BLaER1 (cell line): ENCODE measurements around the gene SNCA.
A peak's percentile ranks its signal among the peaks of the same experiment; 100 is the strongest.

Experiments
- H3K27ac ChIP-seq: shearing (Covaris generic); formaldehyde crosslinking; 2 replicates; pipeline ENCODE4 v1.8.1; 2022
- H3K27me3 ChIP-seq: shearing (Covaris generic); formaldehyde crosslinking; 2 replicates; pipeline ENCODE4 v1.8.1; 2022
- H3K36me3 ChIP-seq: shearing (Covaris generic); formaldehyde crosslinking; 2 replicates; pipeline ENCODE4 v1.8.1; 2022
- H3K4me1 ChIP-seq: shearing (Covaris generic); formaldehyde crosslinking; 2 replicates; pipeline ENCODE4 v1.8.1; 2022
- H3K4me2 ChIP-seq: shearing (Covaris generic); formaldehyde crosslinking; 2 replicates; pipeline ENCODE4 v1.8.1; 2022
- H3K4me3 ChIP-seq: shearing (Covaris generic); formaldehyde crosslinking; 2 replicates; pipeline ENCODE4 v1.8.1; 2022
- H3K9ac ChIP-seq: shearing (Covaris generic); formaldehyde crosslinking; 2 replicates; pipeline ENCODE4 v1.8.1; 2022
- H3K9me3 ChIP-seq: shearing (Covaris generic); formaldehyde crosslinking; 2 replicates; pipeline ENCODE4 v1.8.1; 2022
- H4K20me1 ChIP-seq: shearing (Covaris generic); formaldehyde crosslinking; 2 replicates; pipeline ENCODE4 v1.8.1; 2022
- Cebpa-rat ChIP-seq: shearing (Covaris generic); IDR thresholded peaks from 2 replicates; pipeline ENCODE4 v1.8.1; 2022

SNCA gene

DNA sequence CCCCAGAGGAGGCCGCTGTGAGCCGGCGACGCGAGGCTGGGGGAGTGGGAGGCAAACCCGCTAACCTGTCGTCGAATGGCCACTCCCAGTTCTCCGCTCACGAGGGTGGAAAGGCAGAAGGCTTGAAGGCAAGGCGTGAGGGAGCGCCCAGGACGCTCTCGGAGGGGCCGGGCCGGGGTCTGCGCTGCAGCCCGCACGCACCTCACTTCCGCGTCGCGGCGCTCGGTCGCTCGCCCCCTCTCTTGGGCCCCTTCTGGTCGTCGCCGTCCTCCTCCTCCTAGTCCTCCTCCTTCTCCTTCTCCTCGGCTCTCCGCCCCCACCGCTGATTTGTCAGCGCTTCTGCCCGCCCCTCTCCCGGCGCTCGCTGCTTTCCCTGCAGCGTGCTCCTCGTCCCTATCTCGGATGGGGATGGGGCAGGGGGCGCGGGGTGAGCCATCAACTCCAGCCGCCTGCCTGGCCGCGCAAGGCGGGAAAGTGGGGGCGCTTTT, at the start of gene SNCA:
Gene SNCA (minus strand): TSS at position 265 of the 488 bp plus-strand sequence. CDS start 1,494 bp downstream, outside the sequence.
- Histone ChIP-seq H3K27me3 (no peaks in the 10 kb centered on the region), H3K4me3 (peak within 1 kb of the TSS; percentile 78), H4K20me1 (no peaks in the 10 kb centered on the region), H3K27ac (peak within 1 kb of the TSS; percentile 82), H3K36me3 (peaks cover 13% of the 10 kb centered on the region), H3K4me2 (peak within 1 kb of the TSS; percentile 94), H3K4me1 (peaks cover 26% of the 10 kb centered on the region), H3K9me3 (no peaks in the 10 kb centered on the region), H3K9ac (peak within 1 kb of the TSS; percentile 81)
- TF ChIP-seq Cebpa-rat = no peak

DNA sequence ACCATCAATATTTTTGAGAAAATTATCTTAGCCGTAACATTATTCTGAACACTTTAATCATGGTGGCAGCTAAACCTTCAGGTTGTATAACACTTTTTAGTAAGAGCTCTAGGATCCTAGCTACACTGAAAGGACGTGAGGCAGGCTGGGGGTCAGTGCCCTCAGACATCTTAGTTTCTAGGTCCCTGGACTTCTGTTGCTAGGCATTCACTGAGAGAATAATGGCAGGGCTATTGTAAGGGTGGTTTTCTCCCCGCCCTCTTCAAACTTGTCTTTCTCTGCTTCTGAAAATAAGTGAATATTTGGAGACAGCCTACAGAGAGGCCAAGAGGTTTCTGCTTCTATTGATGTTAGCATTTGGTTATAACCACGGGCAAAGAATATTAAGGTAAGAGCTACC, 42.3 kb upstream of the SNCA start:
- no peak for TF ChIP-seq Cebpa-rat
- H3K27me3 ChIP-seq = no peaks in the 10 kb centered on the region
- H3K27ac ChIP-seq = no peak overlapping the region
- no peak overlapping the region for H3K4me2 ChIP-seq
- H3K9me3 ChIP-seq = no peaks in the 10 kb centered on the region
- no peak overlapping the region for H3K4me3 ChIP-seq
- H3K4me1 ChIP-seq = no peaks in the 10 kb centered on the region
- H3K36me3 ChIP-seq = no peaks in the 10 kb centered on the region
- H4K20me1 ChIP-seq = no peaks in the 10 kb centered on the region
- H3K9ac ChIP-seq = no peak overlapping the region

DNA sequence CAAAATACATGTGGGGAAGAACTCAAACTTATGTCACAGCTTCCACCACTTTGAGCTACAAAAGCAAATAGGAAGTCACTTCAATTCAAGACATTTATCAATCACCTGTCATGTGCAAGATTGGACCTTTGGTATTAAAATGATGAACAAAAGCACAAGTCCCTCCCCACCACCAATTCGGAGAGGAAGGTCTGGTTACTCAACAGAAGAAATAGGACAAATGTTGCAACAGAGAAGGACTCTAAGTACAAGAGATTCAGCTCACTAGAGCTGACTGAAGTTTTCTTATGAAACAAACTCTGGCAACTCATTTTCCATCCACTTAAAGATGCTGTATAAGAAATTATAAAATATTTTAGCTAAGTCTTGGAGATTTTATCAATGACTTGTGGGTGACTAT, 41.6 kb upstream of the SNCA start:
- Histone ChIP-seq H3K36me3 (no peaks in the 10 kb centered on the region), H3K27me3 (no peaks in the 10 kb centered on the region), H3K27ac (no peak overlapping the region), H3K9me3 (no peaks in the 10 kb centered on the region), H3K4me3 (no peak overlapping the region), H3K9ac (no peak overlapping the region), H4K20me1 (no peaks in the 10 kb centered on the region), H3K4me1 (no peaks in the 10 kb centered on the region), H3K4me2 (no peak overlapping the region)
- TF ChIP-seq Cebpa-rat = no peak

DNA sequence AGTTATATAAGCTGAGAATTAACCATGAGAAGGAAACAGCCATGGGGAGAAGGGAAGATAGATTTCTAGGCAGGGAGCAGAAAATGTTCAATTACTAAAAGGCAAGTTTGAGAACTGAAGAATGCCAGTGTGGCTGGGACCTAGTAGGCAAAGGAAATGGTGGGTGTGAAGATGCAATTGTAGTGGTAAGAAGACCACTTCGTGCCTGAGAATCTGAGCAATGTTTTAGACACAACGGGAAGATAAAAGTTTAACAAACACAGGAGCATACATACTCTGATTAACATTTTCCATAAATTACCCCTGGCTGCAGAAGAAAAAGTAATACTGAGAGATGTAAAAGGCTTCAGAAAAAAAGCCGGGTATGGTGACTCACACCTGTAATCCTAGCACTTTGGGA, 39.6 kb upstream of the SNCA start:
- Histone ChIP-seq H3K4me3 (no peak overlapping the region), H3K9me3 (no peaks in the 10 kb centered on the region), H3K4me2 (no peak overlapping the region), H3K9ac (no peak overlapping the region), H3K4me1 (no peaks in the 10 kb centered on the region), H3K36me3 (no peaks in the 10 kb centered on the region), H4K20me1 (no peaks in the 10 kb centered on the region), H3K27me3 (no peaks in the 10 kb centered on the region), H3K27ac (no peak overlapping the region)
- no peak for TF ChIP-seq Cebpa-rat

DNA sequence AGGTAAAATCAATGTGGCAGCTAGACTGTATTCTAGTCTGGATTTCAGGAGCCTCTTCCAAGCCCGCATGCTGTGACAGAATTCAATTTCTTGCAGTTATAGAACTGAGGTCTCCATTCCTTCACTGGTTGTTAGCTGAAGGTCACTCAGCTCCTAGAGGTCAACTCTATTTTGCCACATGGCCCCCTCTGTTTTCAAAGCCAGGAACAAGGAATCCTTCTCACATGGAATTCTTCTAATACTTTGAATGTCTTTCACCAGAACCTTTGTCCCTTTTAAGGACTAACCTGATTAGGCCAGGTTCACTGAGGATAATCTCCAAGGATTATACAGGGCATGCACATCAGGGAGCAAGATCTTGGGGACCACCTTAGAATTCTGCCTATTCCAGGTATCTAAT, 34.2 kb upstream of the SNCA start:
- Histone ChIP-seq H3K4me3 (no peak overlapping the region), H3K36me3 (no peaks in the 10 kb centered on the region), H3K27me3 (no peaks in the 10 kb centered on the region), H3K4me1 (no peaks in the 10 kb centered on the region), H3K27ac (no peak overlapping the region), H3K4me2 (no peak overlapping the region), H4K20me1 (no peaks in the 10 kb centered on the region), H3K9me3 (no peaks in the 10 kb centered on the region), H3K9ac (no peak overlapping the region)
- no peak for TF ChIP-seq Cebpa-rat

GRCh38 chr4:89868999-89869589, 32.1 kb upstream of the SNCA start:
- no peaks in the 10 kb centered on the region for H3K36me3 ChIP-seq
- H3K9me3 ChIP-seq = no peaks in the 10 kb centered on the region
- H3K27ac ChIP-seq = no peak overlapping the region
- H3K9ac ChIP-seq = no peak overlapping the region
- no peaks in the 10 kb centered on the region for H4K20me1 ChIP-seq
- TF ChIP-seq Cebpa-rat = no peak
- H3K4me3 ChIP-seq = no peak overlapping the region
- H3K27me3 ChIP-seq = no peaks in the 10 kb centered on the region
- H3K4me1 ChIP-seq = no peaks in the 10 kb centered on the region
- no peak overlapping the region for H3K4me2 ChIP-seq

DNA sequence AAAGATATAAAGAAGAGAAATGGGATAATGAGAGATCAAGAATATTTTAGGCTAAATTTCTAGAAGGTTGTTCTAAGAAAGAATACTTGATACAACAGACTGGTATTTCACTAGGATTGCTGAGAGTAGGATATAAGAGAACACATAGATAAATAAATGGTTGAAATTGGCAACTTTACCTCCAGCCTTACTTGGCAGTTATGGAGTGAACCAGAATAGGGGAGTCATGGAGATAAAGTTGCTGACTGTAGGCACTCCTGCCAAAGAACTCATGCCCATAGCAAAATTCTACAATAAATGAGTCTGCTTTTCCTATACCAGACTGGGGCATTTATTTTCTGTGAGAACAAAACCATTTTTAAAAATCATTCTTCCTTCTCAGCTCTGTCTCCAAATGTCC, 31.3 kb upstream of the SNCA start:
- H3K9ac ChIP-seq = no peak overlapping the region
- TF ChIP-seq Cebpa-rat = no peak
- H3K4me2 ChIP-seq = no peak overlapping the region
- no peaks in the 10 kb centered on the region for H4K20me1 ChIP-seq
- no peaks in the 10 kb centered on the region for H3K27me3 ChIP-seq
- no peaks in the 10 kb centered on the region for H3K36me3 ChIP-seq
- H3K4me3 ChIP-seq = no peak overlapping the region
- H3K9me3 ChIP-seq = no peaks in the 10 kb centered on the region
- H3K4me1 ChIP-seq = no peaks in the 10 kb centered on the region
- H3K27ac ChIP-seq = no peak overlapping the region

DNA sequence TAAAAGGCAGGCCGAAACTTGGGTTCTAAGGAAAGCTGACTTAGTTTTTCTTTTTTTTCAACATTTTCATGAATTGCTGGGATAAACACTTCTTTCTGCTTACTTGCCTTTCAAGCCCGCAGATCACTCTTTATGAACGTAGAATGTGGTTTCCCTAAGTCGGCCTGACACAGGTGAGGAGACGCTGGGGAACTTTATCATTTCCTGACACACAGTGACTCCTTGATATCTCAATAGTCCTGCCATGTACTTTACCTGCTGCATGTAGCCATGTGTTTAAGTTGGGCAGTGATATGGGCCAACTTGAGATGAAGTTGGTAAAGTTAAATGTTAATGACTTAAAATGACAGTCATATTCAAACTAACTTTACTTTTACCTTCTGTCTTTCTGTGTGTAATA, 26.6 kb upstream of the SNCA start:
- no peak overlapping the region for H3K4me3 ChIP-seq
- no peak for TF ChIP-seq Cebpa-rat
- no peaks in the 10 kb centered on the region for H3K4me1 ChIP-seq
- no peaks in the 10 kb centered on the region for H3K36me3 ChIP-seq
- H3K27me3 ChIP-seq = no peaks in the 10 kb centered on the region
- H3K9me3 ChIP-seq = no peaks in the 10 kb centered on the region
- no peak overlapping the region for H3K4me2 ChIP-seq
- no peak overlapping the region for H3K27ac ChIP-seq
- H4K20me1 ChIP-seq = no peaks in the 10 kb centered on the region
- no peak overlapping the region for H3K9ac ChIP-seq

DNA sequence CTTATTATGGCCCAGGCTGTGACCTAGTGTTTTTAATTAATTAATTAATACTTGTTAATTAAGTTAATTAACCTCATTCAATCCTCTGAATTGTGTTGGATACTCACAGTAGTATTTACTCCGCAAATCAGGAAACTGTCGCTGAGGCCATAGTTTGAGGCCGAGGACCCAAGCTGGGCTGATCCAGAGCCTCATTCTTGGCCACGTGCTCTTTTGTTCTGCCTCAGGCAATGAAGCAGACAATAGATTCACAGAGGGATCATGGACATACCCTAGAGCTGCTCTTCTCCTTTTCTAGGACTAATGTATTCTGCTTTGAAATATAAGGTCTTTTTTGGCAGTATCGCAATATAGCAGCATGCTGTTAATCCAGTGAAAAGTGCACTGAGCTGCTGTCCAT, 24.0 kb upstream of the SNCA start:
- Histone ChIP-seq H3K36me3 (no peaks in the 10 kb centered on the region), H3K27ac (no peak overlapping the region), H4K20me1 (no peaks in the 10 kb centered on the region), H3K27me3 (no peaks in the 10 kb centered on the region), H3K4me3 (no peak overlapping the region), H3K9ac (no peak overlapping the region), H3K9me3 (peaks cover 10% of the 10 kb centered on the region; the same call in 1 of the 2 replicates), H3K4me2 (no peak overlapping the region), H3K4me1 (no peaks in the 10 kb centered on the region)
- no peak for TF ChIP-seq Cebpa-rat

DNA sequence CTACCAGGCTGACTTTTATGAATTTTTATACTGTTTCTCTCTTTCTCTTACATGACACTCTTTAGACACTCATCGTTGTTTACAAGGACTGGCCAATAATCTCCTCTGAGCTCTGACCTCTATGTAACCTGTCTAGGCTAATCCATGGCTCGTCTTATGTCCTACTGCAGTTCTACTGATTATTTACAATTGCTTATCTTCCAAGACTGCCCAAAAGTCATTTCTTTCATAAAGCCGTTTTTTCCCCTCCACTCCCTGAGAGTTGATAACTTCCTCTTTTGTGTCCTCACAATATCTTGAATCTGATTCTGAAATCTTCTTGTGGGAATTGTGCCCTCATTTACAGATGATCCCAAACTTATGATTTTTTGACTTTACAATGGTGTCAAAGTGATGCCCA, 18.3 kb upstream of the SNCA start:
- no peak for TF ChIP-seq Cebpa-rat
- peaks cover 18% of the 10 kb centered on the region for H3K9me3 ChIP-seq
- no peaks in the 10 kb centered on the region for H3K36me3 ChIP-seq
- no peak overlapping the region for H3K4me3 ChIP-seq
- no peaks in the 10 kb centered on the region for H4K20me1 ChIP-seq
- H3K27ac ChIP-seq = no peak overlapping the region
- H3K9ac ChIP-seq = no peak overlapping the region
- H3K4me1 ChIP-seq = no peaks in the 10 kb centered on the region
- H3K4me2 ChIP-seq = no peak overlapping the region
- H3K27me3 ChIP-seq = no peaks in the 10 kb centered on the region
